ENCODE results near the gene LIG4. TPM values are rescaled to one million over a fixed set of nuclear protein-coding genes. Genes with fewer than 3 reads are reported as not detected.

LIG4 gene
- polyA plus RNA-seq, 1 donor from 2014 or later: 9.1 TPM

- no peak overlapping the region for H3K4me3 Mint-ChIP-seq
- H3K9me3 Mint-ChIP-seq: peaks cover 1 to 23% (median 9%) of the 10 kb centered on the region in 3 donors
- no peak overlapping the region for H3K27ac Mint-ChIP-seq
- H3K36me3 Mint-ChIP-seq: no peaks in the 10 kb centered on the region
- peaks cover 0 to under 1% (median 0%) of the 10 kb centered on the region in 3 donors for H3K4me1 Mint-ChIP-seq
- peaks cover 2% of the 10 kb centered on the region for H3K27me3 Mint-ChIP-seq
Measured at GRCh38 chr13:108168929-108169328, 46.4 kb downstream of the LIG4 start.

DNA sequence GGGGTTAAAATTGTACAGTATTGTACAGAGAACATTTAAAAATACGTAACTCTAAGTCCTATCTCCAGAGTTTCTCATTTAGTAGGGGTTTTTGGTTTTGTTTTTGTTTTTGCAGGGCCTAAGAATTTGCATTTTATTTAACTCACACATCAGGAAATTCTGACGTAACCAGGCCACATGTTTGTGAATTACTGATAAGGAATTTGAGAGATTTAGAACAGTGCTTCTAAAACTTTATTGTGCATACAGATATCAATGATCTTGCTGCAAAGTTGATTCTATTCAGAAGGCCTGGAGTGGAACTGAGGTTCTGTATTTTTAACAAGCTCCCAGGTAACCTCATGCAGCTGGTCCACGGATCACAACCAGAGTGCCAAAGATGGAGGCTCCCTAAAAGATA is 49.3 kb downstream of the LIG4 start:
- Mint-ChIP-seq H3K27me3 (peaks cover 2% of the 10 kb centered on the region), H3K4me1 (no peaks in the 10 kb centered on the region), H3K4me3 (no peak overlapping the region), H3K27ac (no peak overlapping the region), H3K36me3 (no peaks in the 10 kb centered on the region), H3K9me3 (peaks cover 1 to 9% (median 2%) of the 10 kb centered on the region in 3 donors)

DNA sequence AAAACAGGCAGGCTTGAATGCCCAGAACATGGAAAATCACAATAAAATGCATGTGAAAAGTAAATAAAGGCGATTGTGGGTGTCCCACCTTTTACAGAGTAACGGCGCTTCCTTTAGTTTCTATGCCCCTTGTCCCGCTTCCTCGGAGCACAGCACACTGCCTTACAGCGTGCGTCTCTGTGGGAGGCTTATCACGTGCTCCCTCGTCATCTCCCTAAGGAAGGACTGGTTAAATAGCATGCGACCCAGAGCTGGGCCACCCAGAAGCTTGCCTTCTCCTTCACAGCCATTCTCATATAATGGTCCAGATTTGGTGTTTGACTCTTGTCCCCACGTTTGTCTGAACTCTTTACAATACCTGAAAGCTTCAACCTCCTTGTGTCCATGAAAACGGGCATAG is 56.6 kb downstream of the LIG4 start:
- no peaks in the 10 kb centered on the region for H3K36me3 Mint-ChIP-seq
- peaks cover 0 to 2% (median 0%) of the 10 kb centered on the region in 3 donors for H3K9me3 Mint-ChIP-seq
- no peak overlapping the region for H3K4me3 Mint-ChIP-seq
- H3K27ac Mint-ChIP-seq: no peak overlapping the region
- H3K4me1 Mint-ChIP-seq: peaks cover 0 to 3% (median 0%) of the 10 kb centered on the region in 3 donors
- H3K27me3 Mint-ChIP-seq: no peaks in the 10 kb centered on the region

Other genes starting within 250 kb of the LIG4 start
- gene ABHD13, start 2.9 kb upstream of the LIG4 start, polyA plus RNA-seq: 10.0 TPM
- gene TNFSF13B, start 54.2 kb upstream of the LIG4 start, polyA plus RNA-seq: 7.2 TPM